ENCODE measurements around the gene TMEFF2. TPM values are rescaled to one million over a fixed set of nuclear protein-coding genes. Genes with fewer than 3 reads are reported as not detected.

The TMEFF2 gene
- total and polyA plus RNA-seq, 7 experiments from 2014 or later, result not detected

- Mint-ChIP-seq H3K27ac (no peak overlapping the region), H3K4me3 (no peak overlapping the region), H3K27me3 (peaks cover 0 to 11% (median 3%) of the 10 kb centered on the region in 5 donors), H3K4me1 (no peaks in the 10 kb centered on the region), H3K36me3 (no peaks in the 10 kb centered on the region), H3K9me3 (peaks cover 0 to 1% (median 0%) of the 10 kb centered on the region in 11 donors)
- ChIA-PET POLR2A (interaction anchor here (0.7 kb wide), 1 partner anchor 12 kb away, joined by 3 read pairs; no protein-coding TSS in a partner anchor), CTCF (no interaction called here)
- DNase-seq (no peak), ATAC-seq (no peak)
- no peak overlapping the region for H3K4me3 ChIP-seq (ENCODE audit: low read length)
- intact Hi-C loops (cut with micrococcal nuclease), result no loop called here
- H3K27ac ChIP-seq (ENCODE audit: low read depth, low read length), result no peak overlapping the region
- no peaks in the 10 kb centered on the region for H3K4me1 ChIP-seq (ENCODE audit: control insufficient read depth in 2 of 2, insufficient read depth in 2 of 2, low read length in 2 of 2)
- H3K36me3 ChIP-seq (ENCODE audit: control insufficient read depth in 2 of 3, insufficient read depth in 3 of 3, low read length in 3 of 3), result no peaks in the 10 kb centered on the region
- no peaks in the 10 kb centered on the region for H3K27me3 ChIP-seq (ENCODE audit: control insufficient read depth in 2 of 2, insufficient read depth in 2 of 2, low read length in 2 of 2)
- no peaks in the 10 kb centered on the region for H3K9me3 ChIP-seq (ENCODE audit: control insufficient read depth in 2 of 3, low read length in 3 of 3)
Measured at GRCh38 chr2:192035731-192036442, 158.8 kb downstream of the TMEFF2 start.

GRCh38 chr2:192030856-192031255, 163.9 kb downstream of the TMEFF2 start:
- Histone ChIP-seq H3K4me3 (ENCODE audit: low read length) (no peak overlapping the region), H3K27me3 (ENCODE audit: control insufficient read depth in 2 of 2, insufficient read depth in 2 of 2, low read length in 2 of 2) (no peaks in the 10 kb centered on the region), H3K27ac (ENCODE audit: low read depth, low read length) (no peak overlapping the region), H3K9me3 (ENCODE audit: control insufficient read depth in 2 of 3, low read length in 3 of 3) (no peaks in the 10 kb centered on the region), H3K4me1 (ENCODE audit: control insufficient read depth in 2 of 2, insufficient read depth in 2 of 2, low read length in 2 of 2) (no peaks in the 10 kb centered on the region), H3K36me3 (ENCODE audit: control insufficient read depth in 2 of 3, insufficient read depth in 3 of 3, low read length in 3 of 3) (no peaks in the 10 kb centered on the region)
- Mint-ChIP-seq H3K36me3 (no peaks in the 10 kb centered on the region), H3K4me3 (no peak overlapping the region), H3K9me3 (peaks cover 0 to 4% (median 0%) of the 10 kb centered on the region in 11 donors), H3K4me1 (no peaks in the 10 kb centered on the region), H3K27ac (no peak overlapping the region), H3K27me3 (peaks cover 0 to 15% (median 5%) of the 10 kb centered on the region in 5 donors)
- ChIA-PET CTCF (no interaction called here), POLR2A (no interaction called here)
- no peak for DNase-seq
- intact Hi-C loops (cut with micrococcal nuclease), result no loop called here
- ATAC-seq, result no peak

DNA sequence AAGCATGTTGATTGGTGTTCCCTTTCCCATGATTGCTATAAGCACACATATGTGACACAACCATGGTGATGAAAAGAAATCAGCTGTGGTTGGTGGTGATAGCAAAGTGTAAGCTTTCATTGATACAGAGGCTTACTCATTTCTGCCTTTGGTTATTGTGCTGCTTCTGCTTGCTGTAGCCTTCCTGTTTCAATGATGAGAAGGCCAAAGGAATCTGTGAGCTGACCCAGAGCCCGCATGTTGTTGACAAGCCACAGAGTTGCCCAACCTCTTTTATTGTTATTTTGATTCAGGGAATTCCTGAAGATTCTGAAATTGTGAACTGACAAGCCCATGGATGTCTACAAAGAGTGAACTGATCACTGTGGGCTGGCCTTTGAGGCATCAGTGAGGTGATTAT, 164.4 kb downstream of the TMEFF2 start:
- Mint-ChIP-seq H3K4me3 (no peak overlapping the region), H3K9me3 (peaks cover 0 to 4% (median 0%) of the 10 kb centered on the region in 11 donors), H3K27me3 (peaks cover 2 to 15% (median 6%) of the 10 kb centered on the region in 5 donors), H3K27ac (no peak overlapping the region), H3K36me3 (no peaks in the 10 kb centered on the region), H3K4me1 (no peaks in the 10 kb centered on the region)
- CTCF ChIA-PET, result no interaction called here
- ATAC-seq (no peak), DNase-seq (no peak)
- POLR2A ChIA-PET, result no interaction called here
- Histone ChIP-seq H3K4me3 (ENCODE audit: low read length) (no peak overlapping the region), H3K27ac (ENCODE audit: low read depth, low read length) (no peak overlapping the region), H3K27me3 (ENCODE audit: control insufficient read depth in 2 of 2, insufficient read depth in 2 of 2, low read length in 2 of 2) (no peaks in the 10 kb centered on the region), H3K4me1 (ENCODE audit: control insufficient read depth in 2 of 2, insufficient read depth in 2 of 2, low read length in 2 of 2) (no peaks in the 10 kb centered on the region), H3K9me3 (ENCODE audit: control insufficient read depth in 2 of 3, low read length in 3 of 3) (no peaks in the 10 kb centered on the region), H3K36me3 (ENCODE audit: control insufficient read depth in 2 of 3, insufficient read depth in 3 of 3, low read length in 3 of 3) (no peaks in the 10 kb centered on the region)
- intact Hi-C loops (cut with micrococcal nuclease), result no loop called here

DNA sequence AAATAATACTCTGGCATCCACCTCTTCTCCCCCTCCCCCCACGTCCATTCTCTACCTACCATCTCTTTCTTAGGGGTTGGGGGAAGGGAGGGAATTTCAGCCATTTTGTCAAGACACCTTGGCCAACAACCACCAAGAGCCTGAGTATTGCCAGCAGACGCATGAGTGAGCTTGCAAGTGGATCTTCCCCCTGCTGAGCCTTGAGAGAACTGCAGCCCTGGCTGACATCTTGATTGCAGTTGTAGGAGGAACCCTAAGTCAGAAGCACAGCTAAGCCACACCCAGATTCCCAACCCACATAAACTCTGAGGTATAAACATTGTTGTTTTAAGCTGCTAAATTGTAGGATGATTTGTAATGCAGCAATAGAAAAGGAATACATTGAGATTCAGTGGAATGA, 165.6 kb downstream of the TMEFF2 start:
- intact Hi-C loops (cut with micrococcal nuclease), result no loop called here
- no peaks in the 10 kb centered on the region for H3K9me3 ChIP-seq (ENCODE audit: control insufficient read depth in 2 of 3, low read length in 3 of 3)
- no peak overlapping the region for H3K27ac Mint-ChIP-seq
- H3K4me1 ChIP-seq (ENCODE audit: control insufficient read depth in 2 of 2, insufficient read depth in 2 of 2, low read length in 2 of 2), result no peaks in the 10 kb centered on the region
- no peaks in the 10 kb centered on the region for H3K36me3 ChIP-seq (ENCODE audit: control insufficient read depth in 2 of 3, insufficient read depth in 3 of 3, low read length in 3 of 3)
- no peak overlapping the region for H3K4me3 Mint-ChIP-seq
- POLR2A ChIA-PET, result no interaction called here
- peaks cover 0 to 4% (median 0%) of the 10 kb centered on the region in 11 donors for H3K9me3 Mint-ChIP-seq
- no peaks in the 10 kb centered on the region for H3K4me1 Mint-ChIP-seq
- no peak for ATAC-seq
- H3K4me3 ChIP-seq (ENCODE audit: low read length), result no peak overlapping the region
- H3K27me3 ChIP-seq (ENCODE audit: control insufficient read depth in 2 of 2, insufficient read depth in 2 of 2, low read length in 2 of 2), result no peaks in the 10 kb centered on the region
- CTCF ChIA-PET, result interaction anchor here (0.5 kb wide), 1 partner anchor 35 kb away, joined by 4 read pairs; no protein-coding TSS in a partner anchor
- no peak for DNase-seq
- no peak overlapping the region for H3K27ac ChIP-seq (ENCODE audit: low read depth, low read length)
- peaks cover 2 to 15% (median 6%) of the 10 kb centered on the region in 5 donors for H3K27me3 Mint-ChIP-seq
- H3K36me3 Mint-ChIP-seq, result no peaks in the 10 kb centered on the region

GRCh38 chr2:192026825-192027120, 168.0 kb downstream of the TMEFF2 start:
- Histone ChIP-seq H3K27ac (ENCODE audit: low read depth, low read length) (no peak overlapping the region), H3K4me1 (ENCODE audit: control insufficient read depth in 2 of 2, insufficient read depth in 2 of 2, low read length in 2 of 2) (no peaks in the 10 kb centered on the region), H3K9me3 (ENCODE audit: control insufficient read depth in 2 of 3, low read length in 3 of 3) (no peaks in the 10 kb centered on the region), H3K36me3 (ENCODE audit: control insufficient read depth in 2 of 3, insufficient read depth in 3 of 3, low read length in 3 of 3) (no peaks in the 10 kb centered on the region), H3K4me3 (ENCODE audit: low read length) (no peak overlapping the region), H3K27me3 (ENCODE audit: control insufficient read depth in 2 of 2, insufficient read depth in 2 of 2, low read length in 2 of 2) (no peaks in the 10 kb centered on the region)
- Mint-ChIP-seq H3K9me3 (peaks cover 0 to 4% (median 0%) of the 10 kb centered on the region in 11 donors), H3K4me1 (no peaks in the 10 kb centered on the region), H3K27me3 (peaks cover 3 to 15% (median 8%) of the 10 kb centered on the region in 5 donors), H3K4me3 (no peak overlapping the region), H3K36me3 (no peaks in the 10 kb centered on the region), H3K27ac (no peak overlapping the region)
- no peak for DNase-seq
- intact Hi-C loops (cut with micrococcal nuclease), result no loop called here
- no peak for ATAC-seq
- POLR2A ChIA-PET, result no interaction called here
- CTCF ChIA-PET, result no interaction called here

GRCh38 chr2:192026059-192026824, 168.5 kb downstream of the TMEFF2 start:
- H3K36me3 ChIP-seq (ENCODE audit: control insufficient read depth in 2 of 3, insufficient read depth in 3 of 3, low read length in 3 of 3), result no peaks in the 10 kb centered on the region
- Mint-ChIP-seq H3K9me3 (peaks cover 0 to 4% (median 0%) of the 10 kb centered on the region in 11 donors), H3K36me3 (no peaks in the 10 kb centered on the region), H3K4me3 (no peak overlapping the region), H3K4me1 (no peaks in the 10 kb centered on the region), H3K27ac (no peak overlapping the region), H3K27me3 (peaks cover 3 to 15% (median 13%) of the 10 kb centered on the region in 5 donors)
- no peak for ATAC-seq
- H3K27me3 ChIP-seq (ENCODE audit: control insufficient read depth in 2 of 2, insufficient read depth in 2 of 2, low read length in 2 of 2), result no peaks in the 10 kb centered on the region
- H3K4me1 ChIP-seq (ENCODE audit: control insufficient read depth in 2 of 2, insufficient read depth in 2 of 2, low read length in 2 of 2), result no peaks in the 10 kb centered on the region
- ChIA-PET CTCF (no interaction called here), POLR2A (no interaction called here)
- H3K9me3 ChIP-seq (ENCODE audit: control insufficient read depth in 2 of 3, low read length in 3 of 3), result no peaks in the 10 kb centered on the region
- no peak for DNase-seq
- H3K27ac ChIP-seq (ENCODE audit: low read depth, low read length), result no peak overlapping the region
- no peak overlapping the region for H3K4me3 ChIP-seq (ENCODE audit: low read length)
- intact Hi-C loops (cut with micrococcal nuclease), result no loop called here

- Mint-ChIP-seq H3K4me1 (no peaks in the 10 kb centered on the region), H3K27ac (no peak overlapping the region), H3K4me3 (no peak overlapping the region), H3K27me3 (peaks cover 3 to 14% (median 10%) of the 10 kb centered on the region in 5 donors), H3K9me3 (peaks cover 0 to 4% (median 0%) of the 10 kb centered on the region in 11 donors), H3K36me3 (no peaks in the 10 kb centered on the region)
- intact Hi-C loops (cut with micrococcal nuclease), result no loop called here
- H3K27me3 ChIP-seq (ENCODE audit: control insufficient read depth in 2 of 2, insufficient read depth in 2 of 2, low read length in 2 of 2), result no peaks in the 10 kb centered on the region
- H3K4me3 ChIP-seq (ENCODE audit: low read length), result no peak overlapping the region
- no peak for ATAC-seq
- no peaks in the 10 kb centered on the region for H3K36me3 ChIP-seq (ENCODE audit: control insufficient read depth in 2 of 3, insufficient read depth in 3 of 3, low read length in 3 of 3)
- H3K27ac ChIP-seq (ENCODE audit: low read depth, low read length), result no peak overlapping the region
- H3K4me1 ChIP-seq (ENCODE audit: control insufficient read depth in 2 of 2, insufficient read depth in 2 of 2, low read length in 2 of 2), result no peaks in the 10 kb centered on the region
- ChIA-PET POLR2A (no interaction called here), CTCF (no interaction called here)
- DNase-seq, result no peak
- no peaks in the 10 kb centered on the region for H3K9me3 ChIP-seq (ENCODE audit: control insufficient read depth in 2 of 3, low read length in 3 of 3)
Measured at GRCh38 chr2:192025637-192026036, 169.1 kb downstream of the TMEFF2 start.

Measured in naive thymus-derived CD4-positive, alpha-beta T cell (primary cell).